ENCODE measurements around the gene KRT32.

Gene KRT32

DNA sequence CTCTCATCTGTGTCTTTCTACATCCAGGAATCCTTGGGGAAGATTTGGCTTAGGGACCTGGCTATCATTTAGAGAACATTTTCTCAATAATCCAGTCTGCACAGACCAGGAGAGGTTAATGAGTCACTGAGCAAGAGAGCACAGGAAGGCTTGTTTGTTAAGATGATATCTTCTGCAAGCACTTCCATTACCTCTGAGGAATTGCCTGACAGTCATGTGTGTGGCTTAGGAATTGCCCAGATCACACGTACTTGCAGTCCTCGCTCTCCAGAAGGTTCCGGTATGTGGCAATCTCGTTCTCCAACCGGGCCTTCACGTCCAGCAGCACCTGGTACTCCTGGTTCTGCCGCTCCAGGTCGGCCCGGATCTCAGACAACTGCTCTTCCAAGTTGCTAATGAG is 46.1 kb downstream of the KRT32 start:
- TF ChIP-seq, protein P1, sequence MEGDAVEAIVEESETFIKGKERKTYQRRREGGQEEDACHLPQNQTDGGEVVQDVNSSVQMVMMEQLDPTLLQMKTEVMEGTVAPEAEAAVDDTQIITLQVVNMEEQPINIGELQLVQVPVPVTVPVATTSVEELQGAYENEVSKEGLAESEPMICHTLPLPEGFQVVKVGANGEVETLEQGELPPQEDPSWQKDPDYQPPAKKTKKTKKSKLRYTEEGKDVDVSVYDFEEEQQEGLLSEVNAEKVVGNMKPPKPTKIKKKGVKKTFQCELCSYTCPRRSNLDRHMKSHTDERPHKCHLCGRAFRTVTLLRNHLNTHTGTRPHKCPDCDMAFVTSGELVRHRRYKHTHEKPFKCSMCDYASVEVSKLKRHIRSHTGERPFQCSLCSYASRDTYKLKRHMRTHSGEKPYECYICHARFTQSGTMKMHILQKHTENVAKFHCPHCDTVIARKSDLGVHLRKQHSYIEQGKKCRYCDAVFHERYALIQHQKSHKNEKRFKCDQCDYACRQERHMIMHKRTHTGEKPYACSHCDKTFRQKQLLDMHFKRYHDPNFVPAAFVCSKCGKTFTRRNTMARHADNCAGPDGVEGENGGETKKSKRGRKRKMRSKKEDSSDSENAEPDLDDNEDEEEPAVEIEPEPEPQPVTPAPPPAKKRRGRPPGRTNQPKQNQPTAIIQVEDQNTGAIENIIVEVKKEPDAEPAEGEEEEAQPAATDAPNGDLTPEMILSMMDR (IDR thresholded peaks at IDR 0.05) = no peak

- TF ChIP-seq, protein P1 (IDR thresholded peaks at IDR 0.05) = no peak
Measured at GRCh38 chr17:41420134-41420533, 47.1 kb downstream of the KRT32 start.

DNA sequence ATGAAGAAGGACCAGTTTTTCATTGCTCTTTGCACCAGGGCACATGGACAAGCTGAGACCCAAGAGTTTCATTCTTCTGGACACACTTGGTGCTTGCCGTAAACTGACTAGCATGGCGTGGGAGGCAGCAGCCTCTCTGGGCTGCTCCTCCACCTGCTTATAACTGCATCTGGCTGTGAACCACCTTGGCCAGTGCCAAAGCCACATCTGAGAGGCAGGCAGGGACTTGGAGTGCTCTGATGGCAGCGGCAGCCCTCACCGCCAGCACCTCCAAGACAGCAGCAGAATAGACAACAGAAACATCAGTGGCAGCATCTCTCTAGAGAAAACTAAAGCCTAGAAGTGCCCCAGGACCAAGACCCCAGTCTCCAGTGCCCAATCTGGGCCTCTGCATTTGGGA is 47.5 kb downstream of the KRT32 start:
- TF ChIP-seq, protein P1 (IDR thresholded peaks at IDR 0.05) = no peak

DNA sequence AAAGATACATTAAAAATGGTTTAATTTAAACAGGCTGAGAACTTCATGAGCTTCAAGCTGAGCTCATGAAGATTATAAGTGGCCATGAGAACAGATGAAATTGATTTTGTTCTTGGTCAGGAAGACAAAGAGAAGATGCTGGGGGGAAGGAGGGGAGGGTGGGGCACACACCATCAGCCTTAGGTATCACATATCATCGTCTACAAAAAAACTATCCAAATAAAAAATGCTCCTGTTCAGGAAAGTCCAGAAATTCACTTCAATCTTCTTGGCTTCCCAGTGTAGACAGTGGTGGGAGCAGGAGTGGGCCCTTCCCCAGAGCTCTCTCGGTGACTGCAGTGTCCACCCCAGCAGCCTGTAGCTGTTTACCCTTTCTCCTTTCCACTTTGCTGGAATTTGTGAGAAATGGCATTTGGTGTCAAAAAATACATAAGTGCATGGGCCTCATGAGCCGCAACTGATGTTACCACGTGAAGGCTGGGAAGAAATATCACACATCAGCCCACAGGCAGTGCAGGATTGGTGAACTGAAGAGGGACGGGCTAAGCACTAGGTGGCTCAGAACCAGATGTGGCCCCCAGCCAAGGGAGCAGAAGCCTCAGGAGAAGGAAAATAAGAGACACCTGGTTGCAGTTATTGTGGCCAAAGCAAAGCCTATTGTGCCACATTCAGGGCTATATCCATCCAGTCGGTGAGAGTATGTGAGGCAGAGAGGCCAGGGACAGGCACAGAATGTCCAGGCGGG is 48.9 kb downstream of the KRT32 start:
- TF ChIP-seq, protein P1 (IDR thresholded peaks at IDR 0.05) = no peak

DNA sequence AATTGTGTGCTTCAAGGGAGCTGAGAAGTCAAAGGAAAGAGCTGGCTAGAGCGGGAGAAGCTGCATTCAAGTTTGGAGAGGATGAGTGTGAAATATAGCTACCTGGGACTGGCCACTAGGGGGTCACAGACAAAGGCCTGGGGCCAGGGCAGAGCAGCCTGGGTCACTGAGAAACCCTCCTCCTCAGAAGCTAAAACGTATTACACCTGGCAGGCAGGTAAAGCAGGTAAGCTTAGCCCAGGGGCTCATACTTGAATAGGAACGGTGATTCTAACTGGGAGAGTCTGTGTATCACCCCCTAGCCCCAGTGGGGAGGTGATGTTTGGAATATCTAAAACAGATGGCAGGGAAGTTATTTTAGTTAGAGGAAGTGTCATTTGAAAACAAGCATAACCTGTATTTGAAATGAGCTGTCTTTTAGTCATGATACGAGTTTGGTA is 49.6 kb downstream of the KRT32 start:
- TF ChIP-seq, protein P1 (IDR thresholded peaks at IDR 0.05) = peak; percentile 53; the same call in 1 of the 2 replicates

GRCh38 chr17:41417127-41417526 is 50.1 kb downstream of the KRT32 start:
- TF ChIP-seq, protein P1 (IDR thresholded peaks at IDR 0.05) = no peak

DNA sequence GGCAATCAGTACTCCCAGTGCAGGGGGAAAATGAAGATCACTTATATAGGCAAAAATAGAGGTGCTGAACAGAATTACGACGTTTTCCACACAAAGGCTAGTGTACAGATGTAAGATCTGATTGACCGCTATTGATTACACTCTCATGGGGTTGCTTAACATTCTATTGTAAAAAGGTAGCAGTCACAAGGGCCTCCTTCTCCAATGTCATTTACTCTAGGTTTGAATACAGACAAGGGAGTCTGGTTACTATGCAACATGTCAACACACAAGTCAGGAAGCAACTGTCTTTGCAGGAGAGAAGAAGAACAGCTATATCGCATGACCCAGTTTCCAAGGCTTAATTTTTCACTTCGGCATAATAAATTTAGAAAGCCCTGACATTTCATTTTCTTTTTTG is 50.7 kb downstream of the KRT32 start:
- TF ChIP-seq, protein P1 (IDR thresholded peaks at IDR 0.05) = no peak
